ENCODE data around the gene CYP4F3. TPM values are rescaled to one million over a fixed set of nuclear protein-coding genes. Genes with fewer than 3 reads are reported as not detected.

The CYP4F3 gene
- polyA plus RNA-seq, 1 experiment = 0.11 TPM

- no peak for DNase-seq (ENCODE audit: low read depth, low spot score)
- Histone ChIP-seq H3K4me3 (ENCODE audit: low read depth, low read length) (no peak overlapping the region), H3K27ac (ENCODE audit: low read depth, low read length) (no peak overlapping the region), H3K9me3 (ENCODE audit: control insufficient read depth, insufficient read depth, low read length) (peaks cover 22% of the 10 kb centered on the region), H3K27me3 (ENCODE audit: control insufficient read depth, insufficient read depth, low read length) (no peaks in the 10 kb centered on the region)
- ChIA-PET CTCF (no interaction called here), POLR2A (no interaction called here)
- TF ChIP-seq CTCF (IDR thresholded peaks at IDR 0.05; ENCODE audit: low read depth, low read length) = no peak
Observed at GRCh38 chr19:15669891-15670290, 29.2 kb downstream of the CYP4F3 start.

DNA sequence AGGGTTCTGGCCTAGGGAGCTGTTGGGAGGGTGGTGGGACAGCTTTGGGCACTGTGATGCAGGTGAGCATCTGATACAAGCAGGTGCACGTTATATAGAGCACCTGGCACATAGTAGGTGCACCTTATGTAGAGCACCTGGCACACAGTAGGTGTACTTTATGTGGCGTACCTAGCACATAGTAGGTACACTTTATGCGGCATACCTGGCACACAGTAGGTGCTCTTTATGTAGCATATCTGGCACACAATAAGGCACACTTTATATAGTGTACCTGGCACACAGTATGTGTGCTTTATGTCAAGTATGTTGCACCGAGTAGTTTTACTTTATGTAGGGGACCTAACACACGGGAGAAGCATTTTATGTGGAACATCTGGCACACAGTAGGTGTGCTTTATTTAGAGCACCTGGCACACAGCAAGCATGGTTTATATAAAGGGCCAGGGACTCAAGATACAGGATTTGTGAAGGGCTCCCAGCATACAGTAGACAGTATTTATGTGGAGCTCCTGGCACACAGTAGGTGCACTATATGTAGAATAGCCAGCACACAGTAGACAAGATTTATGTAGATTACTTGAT, 30.6 kb downstream of the CYP4F3 start:
- H3K27me3 ChIP-seq (ENCODE audit: control insufficient read depth, insufficient read depth, low read length) = no peaks in the 10 kb centered on the region
- ChIA-PET CTCF (no interaction called here), POLR2A (no interaction called here)
- H3K4me3 ChIP-seq (ENCODE audit: low read depth, low read length) = no peak overlapping the region
- H3K9me3 ChIP-seq (ENCODE audit: control insufficient read depth, insufficient read depth, low read length) = peaks cover 22% of the 10 kb centered on the region
- H3K27ac ChIP-seq (ENCODE audit: low read depth, low read length) = no peak overlapping the region
- TF ChIP-seq CTCF (IDR thresholded peaks at IDR 0.05; ENCODE audit: low read depth, low read length) = no peak
- no peak for DNase-seq (ENCODE audit: low read depth, low spot score)

- ChIA-PET CTCF (no interaction called here), POLR2A (no interaction called here)
- no peak for TF ChIP-seq CTCF (IDR thresholded peaks at IDR 0.05; ENCODE audit: low read depth, low read length)
- peaks cover 19% of the 10 kb centered on the region for H3K9me3 ChIP-seq (ENCODE audit: control insufficient read depth, insufficient read depth, low read length)
- DNase-seq (ENCODE audit: low read depth, low spot score) = no peak
- H3K4me3 ChIP-seq (ENCODE audit: low read depth, low read length) = no peak overlapping the region
- no peaks in the 10 kb centered on the region for H3K27me3 ChIP-seq (ENCODE audit: control insufficient read depth, insufficient read depth, low read length)
- no peak overlapping the region for H3K27ac ChIP-seq (ENCODE audit: low read depth, low read length)
Observed at GRCh38 chr19:15671891-15672579, 31.3 kb downstream of the CYP4F3 start.

DNA sequence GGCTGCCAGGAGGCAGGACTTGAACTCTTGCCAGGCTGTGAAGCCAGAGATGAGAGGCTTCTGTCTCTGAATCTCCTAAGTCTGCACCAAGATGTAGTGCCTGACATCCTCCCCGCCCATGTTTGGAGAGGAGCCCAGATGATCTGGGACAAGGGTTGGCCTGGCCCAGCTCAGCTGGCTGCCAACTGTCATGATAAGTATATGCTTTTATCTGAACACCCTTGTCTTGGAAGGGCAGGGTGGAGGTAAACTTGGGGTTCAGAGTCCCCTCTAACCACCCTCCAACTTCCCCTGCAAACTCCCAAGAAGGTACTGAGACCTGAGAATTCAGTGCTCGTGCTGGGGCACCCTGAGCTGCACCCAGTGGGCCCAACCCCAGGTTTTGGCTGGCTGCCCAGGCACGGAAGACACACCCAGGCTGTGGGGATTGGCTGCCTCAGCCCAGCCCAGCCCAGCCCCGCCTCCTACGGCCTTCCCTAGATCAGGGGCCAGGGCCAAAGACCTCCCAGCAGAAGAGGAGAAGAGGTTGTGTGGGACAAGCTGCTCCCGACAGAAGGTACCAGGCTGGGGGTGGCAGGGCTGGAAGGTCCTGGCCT, 32.0 kb downstream of the CYP4F3 start, which contains the start of gene CYP4F12:
Gene CYP4F12 (plus strand): TSS at position 508 of the 596 bp plus-strand sequence. CDS start 443 bp downstream, outside the sequence.
- H3K27ac ChIP-seq (ENCODE audit: low read depth, low read length) = no peak within 1 kb of the TSS
- CTCF ChIA-PET = no interaction called here
- H3K27me3 ChIP-seq (ENCODE audit: control insufficient read depth, insufficient read depth, low read length) = no peaks in the 10 kb centered on the region
- peaks cover 19% of the 10 kb centered on the region for H3K9me3 ChIP-seq (ENCODE audit: control insufficient read depth, insufficient read depth, low read length)
- no peak for DNase-seq (ENCODE audit: low read depth, low spot score)
- no peak within 1 kb of the TSS for H3K4me3 ChIP-seq (ENCODE audit: low read depth, low read length)
- no peak for TF ChIP-seq CTCF (IDR thresholded peaks at IDR 0.05; ENCODE audit: low read depth, low read length)
- POLR2A ChIA-PET = no interaction called here

- POLR2A ChIA-PET = no interaction called here
Observed at GRCh38 chr19:15673176-15673654, 32.5 kb downstream of the CYP4F3 start.

More at GRCh38 chr19:15673176-15673654, 32.5 kb downstream of the CYP4F3 start:
- CTCF ChIA-PET = no interaction called here
- no peak for TF ChIP-seq CTCF (IDR thresholded peaks at IDR 0.05; ENCODE audit: low read depth, low read length)
- Histone ChIP-seq H3K27me3 (ENCODE audit: control insufficient read depth, insufficient read depth, low read length) (no peaks in the 10 kb centered on the region), H3K9me3 (ENCODE audit: control insufficient read depth, insufficient read depth, low read length) (peaks cover 21% of the 10 kb centered on the region), H3K4me3 (ENCODE audit: low read depth, low read length) (no peak overlapping the region), H3K27ac (ENCODE audit: low read depth, low read length) (no peak overlapping the region)
- no peak for DNase-seq (ENCODE audit: low read depth, low spot score)
